IMR-90 (cell line): ENCODE results near the gene CST7.

Source experiments
- BHLHE40 ChIP-seq: fragments of 150-350 bp; IDR thresholded peaks from 2 replicates; pipeline ENCODE4 v1.6.1; 2016; ENCODE audit warnings: mild to moderate bottlenecking, low read depth, low read length
- CEBPB ChIP-seq: IDR thresholded peaks from 2 replicates; pipeline ENCODE4 v1.6.1; 2012; ENCODE audit warnings: low read depth, low read length, improper control_type of control experiment
- CHD1 ChIP-seq: IDR thresholded peaks from 2 replicates; pipeline ENCODE4 v1.6.1; 2012; ENCODE audit warnings: low read depth, low read length, improper control_type of control experiment
- CTCF ChIP-seq: conservative IDR thresholded peaks from 2 replicates; pipeline ENCODE4 v1.5.1; 2012; ENCODE audit warnings: mild to moderate bottlenecking, low read depth, low read length, improper control_type of control experiment
- ELK1 ChIP-seq: fragments of 150-350 bp; IDR thresholded peaks from 2 replicates; pipeline ENCODE4 v1.6.1; 2016; ENCODE audit warnings: low read depth, mild to moderate bottlenecking, low read length, moderate library complexity, borderline replicate concordance
- POLR2A ChIP-seq: IDR thresholded peaks from 2 replicates; pipeline ENCODE4 v1.6.1; 2012; ENCODE audit warnings: mild to moderate bottlenecking, low read depth, low read length
- RAD21 ChIP-seq: IDR thresholded peaks from 2 replicates; pipeline ENCODE4 v1.6.1; 2012; ENCODE audit warnings: low read length, improper control_type of control experiment
- RCOR1 ChIP-seq: IDR thresholded peaks from 2 replicates; pipeline ENCODE4 v1.6.1; 2012; ENCODE audit warnings: mild to moderate bottlenecking, low read length, improper control_type of control experiment; ENCODE audit not compliant: insufficient replicate concordance
- SMC3 ChIP-seq: fragments of 150-350 bp; IDR thresholded peaks from 2 replicates; pipeline ENCODE4 v1.6.1; 2016; ENCODE audit warnings: low read depth, mild to moderate bottlenecking, antibody characterized with exemption, low read length, moderate library complexity

- no peak for TF ChIP-seq CTCF
- no peak for TF ChIP-seq POLR2A
- TF ChIP-seq RAD21 = no peak
- TF ChIP-seq CEBPB = no peak
- TF ChIP-seq RCOR1 = no peak
- no peak for TF ChIP-seq CHD1
- no peak for TF ChIP-seq SMC3
- no peak for TF ChIP-seq BHLHE40
- TF ChIP-seq ELK1 = no peak
Measured at GRCh38 chr20:24984961-24985640, 36.0 kb downstream of the CST7 start.
